Iris pigment epithelial cell (primary cell): Measurements from ENCODE around the gene P2RX7.
A peak's percentile ranks its signal among the peaks of the same experiment; 100 is the strongest.
"Not testable (repeated sequence)": the region's sequence is repeated elsewhere in the genome, so short reads cannot be mapped to it uniquely, and the experiment has no call there.

Experiments used
- DNase-seq: peaks from one replicate; pipeline ENCODE4 v3.0.0-alpha.2; 2011; ENCODE audit warnings: low read depth

P2RX7 gene

DNA sequence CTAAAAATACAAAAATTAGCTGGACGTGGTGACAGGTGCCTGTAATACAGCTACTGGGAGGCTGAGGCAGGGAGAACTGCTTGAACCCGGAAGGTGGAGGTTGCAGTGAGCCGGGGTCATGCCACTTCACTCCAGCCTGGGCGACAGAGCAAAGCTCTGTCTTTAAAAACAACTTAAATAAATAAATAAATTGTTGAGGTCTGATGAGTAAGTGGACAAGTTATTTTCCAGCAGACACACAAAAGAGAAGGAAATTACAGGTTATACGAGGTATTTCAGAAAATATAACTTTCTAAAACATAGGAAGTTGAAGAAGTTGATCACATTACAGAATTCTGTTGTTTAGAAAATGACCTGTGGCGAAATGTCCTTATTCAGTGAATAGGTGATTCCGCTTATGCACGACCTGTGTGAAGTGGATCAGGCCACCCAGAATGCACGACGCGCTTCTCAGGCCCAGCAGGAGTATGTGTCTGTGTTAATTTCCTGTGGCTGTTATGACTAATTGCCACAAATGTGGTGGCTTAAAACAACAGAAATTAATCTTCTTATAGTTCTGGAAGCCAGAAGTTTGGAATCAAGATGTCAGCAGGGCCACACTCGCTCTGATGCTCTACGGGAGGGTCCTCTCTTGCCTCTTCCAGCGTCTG, 38.1 kb downstream of the P2RX7 start:
- peak; percentile 71 for DNase-seq

DNA sequence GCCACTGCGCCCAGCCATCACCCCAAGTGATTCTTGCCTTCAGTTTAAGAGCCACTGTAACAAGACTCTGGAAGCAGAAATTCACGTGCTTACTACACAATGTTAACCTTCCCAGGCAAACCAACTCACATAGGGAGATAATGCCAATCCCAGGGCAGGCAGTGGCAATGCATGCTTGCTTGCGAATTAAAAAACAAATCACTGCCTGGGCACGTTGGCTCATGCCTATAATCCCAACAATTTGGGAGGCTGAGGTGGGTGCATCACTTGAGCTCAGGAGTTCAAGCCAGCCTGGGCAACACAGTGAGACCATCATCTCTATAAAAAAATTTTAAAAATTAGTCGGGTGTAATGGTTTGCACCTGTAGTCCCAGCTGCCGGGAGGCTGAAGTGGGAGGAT, 39.5 kb downstream of the P2RX7 start:
- no peak for DNase-seq

DNA sequence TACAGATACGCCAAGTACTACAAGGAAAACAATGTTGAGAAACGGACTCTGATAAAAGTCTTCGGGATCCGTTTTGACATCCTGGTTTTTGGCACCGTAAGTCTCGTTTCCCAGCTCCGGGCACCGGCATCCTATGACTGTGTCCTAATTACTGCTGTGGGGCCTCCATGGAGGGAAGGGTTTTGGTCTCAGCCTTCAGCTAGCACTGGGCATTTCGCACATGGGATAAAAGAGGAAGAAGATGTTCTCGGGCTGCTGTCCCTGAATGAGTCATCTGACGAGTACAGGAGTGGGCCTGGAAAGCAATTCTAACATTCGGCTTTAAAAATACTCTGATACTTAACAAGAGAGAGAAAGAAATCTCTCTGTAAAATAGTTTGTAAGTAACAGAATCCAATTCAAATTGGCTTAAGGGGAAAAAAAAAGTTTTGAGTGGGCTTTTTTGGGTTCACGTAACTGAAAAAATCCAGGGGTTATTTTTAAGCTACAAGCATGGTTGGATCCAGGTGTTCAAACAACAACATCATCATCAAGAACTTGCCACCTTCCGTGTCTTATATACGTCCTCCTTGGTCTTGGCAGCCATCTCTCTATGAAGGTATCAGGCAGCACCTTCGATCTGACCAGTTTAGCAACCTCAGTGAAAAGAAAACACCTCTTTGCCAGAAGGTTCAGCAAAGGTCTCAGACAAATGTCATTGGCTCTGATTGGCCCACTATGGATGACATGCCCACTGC, 42.9 kb downstream of the P2RX7 start:
- peak; percentile 43 for DNase-seq

DNA sequence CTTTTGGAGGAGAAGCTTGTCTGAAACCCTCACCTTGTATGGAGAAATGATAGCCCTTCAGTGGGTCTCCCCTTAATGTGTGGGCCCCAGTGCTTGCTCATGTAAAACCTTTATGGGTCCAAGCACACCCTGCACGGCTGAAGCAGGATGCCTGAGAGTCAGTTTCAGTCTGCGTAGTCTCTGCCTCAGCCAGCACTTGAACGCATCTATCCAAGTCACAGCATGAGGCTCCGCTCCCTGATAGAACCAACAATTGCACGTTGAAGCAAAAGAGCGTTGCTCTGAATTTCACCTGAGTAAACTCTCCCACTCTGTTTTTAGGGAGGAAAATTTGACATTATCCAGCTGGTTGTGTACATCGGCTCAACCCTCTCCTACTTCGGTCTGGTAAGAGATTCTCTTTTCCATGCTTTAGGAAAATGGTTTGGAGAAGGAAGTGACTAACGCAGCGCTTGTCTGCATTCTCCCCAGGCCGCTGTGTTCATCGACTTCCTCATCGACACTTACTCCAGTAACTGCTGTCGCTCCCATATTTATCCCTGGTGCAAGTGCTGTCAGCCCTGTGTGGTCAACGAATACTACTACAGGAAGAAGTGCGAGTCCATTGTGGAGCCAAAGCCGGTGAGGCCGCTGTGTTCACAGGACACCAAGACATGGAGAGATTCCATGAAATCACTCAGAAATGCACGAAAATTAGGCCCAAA, 44.3 kb downstream of the P2RX7 start:
- no peak for DNase-seq

DNA sequence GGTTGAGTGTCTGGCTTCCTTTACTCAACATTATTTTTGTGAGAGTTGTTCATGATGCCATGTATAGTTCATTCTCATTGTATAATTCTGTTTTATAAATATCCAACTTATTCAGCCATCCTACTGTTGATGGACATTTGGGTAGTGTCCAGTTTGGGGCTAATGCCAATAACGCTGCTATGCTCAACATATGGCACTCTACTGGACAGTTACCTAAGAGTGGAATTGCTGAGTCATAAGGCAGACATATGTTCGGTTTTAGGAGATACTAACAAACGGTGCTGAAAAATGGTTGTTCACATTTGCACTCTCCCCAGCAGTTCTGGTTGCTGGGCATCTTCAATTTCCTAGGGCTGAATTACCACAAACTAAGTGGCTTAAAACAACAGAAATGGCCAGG, 48.5 kb downstream of the P2RX7 start:
- peak; percentile 90 for DNase-seq

DNA sequence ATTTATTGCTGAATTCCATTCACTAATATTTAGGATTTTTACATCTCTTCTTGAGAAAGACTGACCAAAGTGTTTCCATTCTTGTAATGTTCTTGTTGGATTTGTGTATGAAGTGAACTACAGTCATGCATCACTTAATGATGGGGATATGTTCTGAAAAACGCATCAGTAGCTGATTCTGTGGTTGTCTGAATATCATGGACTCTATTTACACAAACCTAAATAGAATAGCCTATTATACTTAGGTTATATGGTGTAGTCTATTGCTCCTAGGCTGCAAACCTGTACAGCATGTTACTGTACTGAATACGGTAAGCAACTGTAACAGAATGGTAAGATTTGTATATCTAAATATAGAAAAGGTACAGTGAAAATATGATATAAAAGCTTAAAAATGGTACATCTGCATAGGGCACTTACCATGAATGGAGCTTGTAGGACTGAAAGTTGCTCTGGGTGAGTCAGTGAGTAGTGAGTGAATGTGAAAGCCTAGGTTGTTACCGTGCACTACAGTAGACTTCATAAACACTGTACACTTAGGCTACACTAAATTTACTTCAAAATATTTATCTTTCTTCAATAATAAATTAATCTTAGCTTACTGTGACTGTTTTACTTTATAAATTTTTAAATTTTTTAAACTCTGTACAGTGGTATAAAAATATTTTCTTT, 49.7 kb downstream of the P2RX7 start:
- DNase-seq = no peak

DNA sequence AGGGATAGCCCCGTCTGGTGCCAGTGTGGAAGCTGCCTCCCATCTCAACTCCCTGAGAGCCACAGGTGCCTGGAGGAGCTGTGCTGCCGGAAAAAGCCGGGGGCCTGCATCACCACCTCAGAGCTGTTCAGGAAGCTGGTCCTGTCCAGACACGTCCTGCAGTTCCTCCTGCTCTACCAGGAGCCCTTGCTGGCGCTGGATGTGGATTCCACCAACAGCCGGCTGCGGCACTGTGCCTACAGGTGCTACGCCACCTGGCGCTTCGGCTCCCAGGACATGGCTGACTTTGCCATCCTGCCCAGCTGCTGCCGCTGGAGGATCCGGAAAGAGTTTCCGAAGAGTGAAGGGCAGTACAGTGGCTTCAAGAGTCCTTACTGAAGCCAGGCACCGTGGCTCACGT, 51.7 kb downstream of the P2RX7 start:
- no peak for DNase-seq

DNA sequence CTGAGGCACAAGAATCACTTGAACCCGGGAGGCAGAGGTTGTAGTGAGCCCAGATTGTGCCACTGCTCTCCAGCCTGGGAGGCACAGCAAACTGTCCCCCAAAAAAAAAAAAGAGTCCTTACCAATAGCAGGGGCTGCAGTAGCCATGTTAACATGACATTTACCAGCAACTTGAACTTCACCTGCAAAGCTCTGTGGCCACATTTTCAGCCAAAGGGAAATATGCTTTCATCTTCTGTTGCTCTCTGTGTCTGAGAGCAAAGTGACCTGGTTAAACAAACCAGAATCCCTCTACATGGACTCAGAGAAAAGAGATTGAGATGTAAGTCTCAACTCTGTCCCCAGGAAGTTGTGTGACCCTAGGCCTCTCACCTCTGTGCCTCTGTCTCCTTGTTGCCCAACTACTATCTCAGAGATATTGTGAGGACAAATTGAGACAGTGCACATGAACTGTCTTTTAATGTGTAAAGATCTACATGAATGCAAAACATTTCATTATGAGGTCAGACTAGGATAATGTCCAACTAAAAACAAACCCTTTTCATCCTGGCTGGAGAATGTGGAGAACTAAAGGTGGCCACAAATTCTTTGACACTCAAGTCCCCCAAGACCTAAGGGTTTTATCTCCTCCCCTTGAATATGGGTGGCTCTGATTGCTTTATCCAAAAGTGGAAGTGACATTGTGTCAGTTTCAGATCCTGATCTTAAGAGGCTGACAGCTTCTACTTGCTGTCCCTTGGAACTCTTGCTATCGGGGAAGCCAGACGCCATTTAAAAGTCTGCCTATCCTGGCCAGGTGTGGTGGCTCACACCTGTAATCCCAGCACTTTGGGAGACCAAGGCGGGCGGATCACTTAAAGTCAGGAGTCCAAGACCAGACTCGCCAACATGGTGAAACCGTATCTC, 52.6 kb downstream of the P2RX7 start:
- no peak for DNase-seq

DNA sequence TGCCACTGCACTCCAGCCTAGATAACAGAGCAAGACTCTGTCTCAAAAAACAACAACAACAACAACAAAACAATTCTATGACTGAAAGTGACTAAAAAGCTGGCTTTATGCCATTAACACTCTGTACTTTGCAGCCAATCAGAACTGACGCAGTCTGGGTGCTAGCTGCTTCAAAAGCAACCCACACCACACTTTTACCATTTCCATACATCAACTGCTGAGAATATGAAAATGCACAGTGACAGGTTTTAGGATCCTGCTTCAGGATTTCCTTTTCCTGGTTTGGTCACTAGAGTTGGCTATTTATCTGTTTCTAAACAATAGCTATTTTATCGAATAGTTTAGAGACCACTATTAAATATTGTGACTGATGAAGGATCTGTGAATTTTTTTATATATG, 54.1 kb downstream of the P2RX7 start:
- no peak for DNase-seq

DNA sequence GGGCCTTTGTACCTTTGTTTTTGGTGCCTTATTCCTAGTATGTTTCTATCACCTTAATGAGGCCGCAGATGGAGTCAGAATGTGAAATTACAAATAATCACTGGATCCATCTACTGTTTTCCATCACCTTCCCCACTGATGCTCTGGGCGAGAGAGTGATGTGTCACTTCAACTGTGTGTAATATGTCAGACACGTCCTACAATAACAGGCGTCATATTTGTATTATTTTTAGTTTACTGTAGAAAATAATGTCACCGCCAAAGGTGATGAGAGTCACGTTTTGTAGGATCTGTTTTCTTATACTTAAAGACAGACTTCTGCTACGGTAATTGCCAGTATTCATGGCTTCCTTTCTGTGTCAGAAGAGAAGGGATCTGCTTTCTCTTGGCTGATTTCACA, 54.8 kb downstream of the P2RX7 start:
- no peak for DNase-seq

DNA sequence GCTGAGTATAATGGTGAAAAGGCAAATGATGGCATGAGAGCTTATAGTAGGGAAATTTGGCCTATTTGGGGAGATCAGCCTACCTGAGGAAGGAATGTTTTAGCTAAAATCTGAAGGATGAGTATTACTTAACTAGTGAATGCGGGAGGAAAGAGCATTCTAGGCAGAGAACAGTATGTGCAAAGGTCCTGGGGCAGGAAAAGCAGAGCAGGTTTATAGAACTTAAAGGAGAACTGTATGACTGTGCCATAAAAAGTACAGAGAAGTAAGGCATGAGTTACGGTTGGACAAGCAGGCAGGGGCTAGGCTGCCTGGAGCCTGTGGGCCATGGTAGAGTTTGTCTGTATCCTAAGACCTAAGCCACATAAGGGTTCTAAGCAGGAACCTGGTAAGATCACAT, 55.6 kb downstream of the P2RX7 start:
- DNase-seq = no peak

DNA sequence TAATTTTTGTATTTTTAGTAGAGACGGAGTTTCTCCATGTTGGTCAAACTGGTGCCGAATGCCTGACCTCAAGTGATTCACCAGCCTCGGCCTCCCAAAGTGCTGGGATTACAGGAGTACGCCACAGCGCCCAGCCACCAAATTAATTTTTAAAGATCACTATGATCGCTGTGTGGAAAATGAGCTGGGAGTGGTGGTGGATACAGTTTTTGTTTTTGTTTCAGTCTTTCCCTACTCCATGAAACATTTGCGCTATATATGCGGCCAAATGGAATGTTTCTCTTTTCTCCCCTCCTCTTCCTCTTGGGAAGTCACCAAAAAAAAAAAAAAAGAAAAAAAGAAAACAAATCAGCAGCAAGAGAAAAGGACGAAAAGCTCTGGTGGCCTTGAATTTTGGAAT, 56.5 kb downstream of the P2RX7 start:
- DNase-seq = peak; percentile 40

DNA sequence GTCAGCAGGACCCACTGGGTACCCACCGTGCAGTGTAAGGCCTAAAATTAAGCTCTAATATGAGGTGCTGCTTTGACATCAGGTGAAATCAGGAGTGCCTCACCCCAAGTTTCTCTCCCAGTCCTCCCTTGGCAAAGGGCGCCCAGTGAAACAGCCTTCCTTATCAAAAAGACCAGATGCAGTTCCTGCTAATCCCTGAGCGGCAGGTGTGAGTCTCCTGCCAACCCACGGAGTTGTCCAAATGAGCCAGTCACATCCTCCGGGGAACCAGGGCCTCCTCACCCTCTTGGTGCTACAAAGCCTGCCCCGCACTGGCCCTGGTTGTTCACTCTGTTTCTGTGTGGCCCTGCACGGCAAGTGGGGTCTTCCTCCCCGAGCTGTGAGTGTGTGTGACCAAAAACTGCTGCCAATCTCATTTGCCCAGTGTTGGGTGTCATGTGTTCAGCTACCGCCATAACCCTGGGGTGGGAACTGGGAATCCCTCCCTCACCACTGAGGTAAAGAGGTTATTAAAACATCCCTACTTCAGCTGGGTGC, 57.0 kb downstream of the P2RX7 start:
- DNase-seq = peak; percentile 33

DNA sequence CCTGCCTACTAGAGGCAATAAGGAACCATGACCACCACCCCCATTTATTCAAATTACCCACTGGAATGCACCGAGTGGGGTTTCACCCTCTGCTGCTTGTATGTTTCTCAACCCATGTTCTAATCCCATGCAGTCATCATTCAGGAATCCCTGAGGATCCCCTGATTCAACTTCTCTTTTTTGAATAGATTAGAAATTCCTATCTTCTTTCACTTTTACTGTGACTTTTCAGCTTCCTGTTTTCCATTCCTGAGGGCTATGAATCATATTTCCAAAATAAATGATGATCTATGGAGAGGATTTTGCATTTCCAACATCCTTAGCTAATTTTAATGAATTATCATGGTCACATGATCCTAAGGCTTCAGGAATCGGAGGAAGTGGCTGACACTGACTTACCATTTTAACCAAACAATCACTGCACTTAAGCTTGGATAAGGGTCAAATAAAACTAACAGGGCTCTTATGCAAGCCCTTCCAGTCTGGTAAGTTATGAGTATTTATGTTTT, 57.9 kb downstream of the P2RX7 start:
- DNase-seq = peak; percentile 98

DNA sequence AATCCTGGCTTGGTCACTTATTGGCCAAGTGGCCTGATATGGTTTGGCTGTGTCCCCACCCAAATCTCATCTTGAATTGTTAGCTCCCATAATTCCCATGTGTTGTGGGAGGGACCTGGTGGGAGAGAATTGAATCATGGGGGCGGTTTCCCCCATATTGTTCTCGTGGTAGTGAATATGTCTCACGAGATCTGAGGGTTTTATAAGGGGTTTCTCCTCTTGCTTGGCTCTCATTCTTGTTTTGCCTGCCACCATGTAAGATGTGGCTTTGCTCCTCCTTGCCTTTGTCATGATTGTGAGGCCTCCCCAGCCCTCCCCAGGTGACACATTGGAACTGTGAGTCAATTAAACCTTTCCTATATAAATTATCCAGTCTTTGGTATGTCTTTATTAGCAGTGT, 58.5 kb downstream of the P2RX7 start:
- no peak for DNase-seq

DNA sequence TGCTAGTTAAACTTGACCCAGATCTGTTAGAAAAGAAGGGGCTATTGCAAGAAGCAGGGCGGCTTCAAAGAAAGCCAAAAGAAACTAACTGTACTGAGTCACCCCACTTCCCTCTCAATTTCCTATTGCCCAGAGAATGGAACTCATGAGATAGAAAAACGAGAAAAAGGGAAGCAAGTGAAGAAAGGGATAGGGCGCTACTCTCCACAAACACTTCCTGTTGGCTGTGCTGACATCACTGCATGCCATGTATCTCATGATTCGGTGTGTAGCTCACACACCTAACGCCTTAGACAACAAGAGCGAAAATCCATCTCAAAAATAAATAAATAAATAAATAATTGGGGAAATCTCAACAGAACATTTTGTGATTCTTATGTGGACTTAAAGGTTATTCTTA, 64.2 kb downstream of the P2RX7 start:
- DNase-seq = peak; percentile 38

DNA sequence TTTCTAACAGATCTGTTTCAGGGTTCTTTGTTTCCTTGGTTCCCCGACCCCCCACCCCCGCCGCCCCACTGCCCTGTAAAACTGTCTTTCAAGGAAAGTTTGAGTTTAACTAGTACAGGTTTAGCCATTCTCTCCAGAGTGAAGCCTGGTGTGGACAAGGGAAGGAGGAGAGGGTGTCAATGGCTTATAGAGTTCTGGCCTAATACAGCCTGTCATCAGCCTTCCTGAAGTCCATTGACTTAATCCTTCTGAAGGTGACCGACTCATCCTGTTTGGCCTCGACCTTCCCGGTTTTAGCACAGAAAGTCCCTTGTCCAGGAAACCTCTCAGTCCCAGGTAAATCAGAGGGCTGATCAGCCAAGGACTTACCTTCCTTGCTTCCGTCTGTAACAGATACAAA, 66.3 kb downstream of the P2RX7 start:
- DNase-seq = no peak

DNA sequence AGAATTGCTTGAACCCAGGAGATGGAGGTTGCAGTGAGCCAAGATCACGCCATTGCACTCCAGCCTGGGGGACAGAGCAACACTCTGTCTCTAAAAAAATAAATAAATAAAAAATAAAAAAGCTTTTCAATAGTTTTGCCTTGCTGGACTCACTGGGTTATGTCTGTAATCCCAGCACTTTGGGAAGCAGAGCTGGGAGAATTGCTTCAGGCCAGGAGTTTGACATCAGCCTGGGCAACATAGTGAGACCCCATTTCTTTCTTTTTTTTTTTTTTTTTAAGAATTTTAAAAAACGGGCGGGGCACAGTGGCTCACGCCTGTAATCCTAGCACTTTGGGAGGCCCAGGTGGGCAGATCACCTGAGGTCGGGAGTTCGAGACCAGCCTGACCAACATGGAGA, 68.5 kb downstream of the P2RX7 start:
- not testable (repeated sequence) for DNase-seq

DNA sequence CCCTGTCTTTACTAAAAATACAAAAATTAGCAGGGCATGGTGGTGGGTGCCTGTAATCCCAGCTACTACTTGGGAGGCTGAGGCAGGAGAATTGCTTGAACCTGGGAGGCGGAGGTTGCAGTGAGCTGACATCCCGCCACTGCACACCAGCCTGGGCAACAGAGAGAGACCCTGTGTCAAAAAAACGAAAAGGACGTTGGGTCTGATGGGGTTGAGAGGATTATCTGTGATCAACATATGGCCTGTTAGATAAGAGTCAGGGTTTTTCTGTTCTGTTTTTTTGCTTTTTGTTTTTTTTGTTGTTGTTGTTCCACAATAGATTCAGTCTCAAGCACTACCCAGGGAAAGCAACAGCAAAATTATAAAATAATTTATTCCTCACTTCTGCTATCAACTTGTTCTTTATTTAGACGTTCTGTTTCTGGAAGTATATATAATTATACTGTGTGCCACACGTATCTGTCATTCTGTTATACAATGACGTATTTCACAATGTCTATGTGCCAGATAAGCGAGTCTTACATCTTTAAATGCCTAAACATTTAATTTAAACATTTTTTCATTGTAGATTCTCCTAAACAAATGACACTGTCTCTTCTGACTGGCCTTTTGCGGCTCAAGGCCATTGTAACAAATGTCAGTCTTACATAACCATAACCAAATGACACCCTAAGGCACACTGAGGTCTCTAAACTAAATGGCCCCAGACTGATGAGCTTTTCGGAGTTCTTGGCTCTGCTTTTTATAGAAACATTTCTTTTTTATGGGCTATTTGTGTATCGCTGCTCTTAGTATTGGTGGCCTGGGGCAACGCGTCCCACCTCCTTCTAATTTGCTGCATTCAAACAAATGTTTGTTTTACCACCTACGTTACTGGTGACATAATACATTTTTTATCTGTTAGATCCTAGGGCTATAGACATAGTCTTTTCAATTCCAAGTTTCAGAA, 70.0 kb downstream of the P2RX7 start:
- no peak for DNase-seq

DNA sequence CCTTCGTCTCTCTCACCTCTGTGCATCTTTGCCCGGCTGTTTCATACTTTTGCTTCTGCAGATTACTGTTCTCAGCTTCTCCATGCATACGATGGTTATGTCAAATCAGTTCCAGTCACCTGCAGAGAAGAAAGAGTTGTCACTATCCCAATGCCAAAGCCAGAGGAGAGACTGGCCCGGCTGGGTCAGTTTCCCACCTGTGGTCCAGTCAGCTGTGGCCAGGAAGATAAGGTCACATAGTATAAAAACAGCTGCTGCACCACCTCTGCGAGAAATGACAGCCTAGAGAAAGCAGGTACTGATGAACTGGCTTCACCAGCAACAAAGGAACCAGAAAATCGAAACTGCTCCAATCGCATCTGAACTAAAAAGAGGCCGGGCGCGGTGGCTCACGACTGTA, 70.8 kb downstream of the P2RX7 start:
- DNase-seq = no peak
